WTC11 (cell line): ENCODE data around the gene CACNA1B. TPM values are rescaled to one million over a fixed set of nuclear protein-coding genes. Genes with fewer than 3 reads are reported as not detected.

Source experiments
- ATAC-seq: fragments of 200-7000 bp; cut with Tn5 transposase; 2 replicates; pipeline ENCODE4 v1.10.0; 2021; ENCODE audit warnings: mild to moderate bottlenecking, moderate library complexity
- CTCF ChIA-PET: fragments of 300-600 bp; sonication (Branson Sonifier 250); formaldehyde crosslinking; loops from one replicate; lab custom pipeline; 2021; ENCODE audit warnings: antibody characterized with exemption; lab: Charles Lee
- POLR2A ChIA-PET: fragments of 350-600 bp; sonication (Branson Sonifier 250); formaldehyde crosslinking; loops from one replicate; lab custom pipeline; 2021; ENCODE audit warnings: antibody characterized with exemption; lab: Charles Lee
- DNase-seq: peaks from one replicate; pipeline ENCODE4 v3.0.0; 2021; ENCODE audit warnings: low spot score
- H3K27ac Mint-ChIP-seq: 2 replicates; pipeline ENCODE4 v1.8.0; 2021; ENCODE audit warnings: mixed read lengths
- H3K27me3 Mint-ChIP-seq: 2 replicates; pipeline ENCODE4 v1.8.0; 2021; ENCODE audit warnings: low read depth, mild to moderate bottlenecking, moderate library complexity, mixed read lengths
- H3K36me3 Mint-ChIP-seq: 2 replicates; pipeline ENCODE4 v1.8.0; 2021; ENCODE audit warnings: mixed read lengths
- H3K4me1 Mint-ChIP-seq: 2 replicates; pipeline ENCODE4 v1.8.0; 2022; ENCODE audit warnings: mixed read lengths
- H3K4me3 Mint-ChIP-seq: 2 replicates; pipeline ENCODE4 v1.8.0; 2021; ENCODE audit warnings: mild to moderate bottlenecking, moderate library complexity, mixed read lengths
- H3K9me3 Mint-ChIP-seq: 2 replicates; pipeline ENCODE4 v1.8.0; 2021; ENCODE audit warnings: mixed read lengths
- ATF1 ChIP-seq: sonication (generic); formaldehyde crosslinking; IDR thresholded peaks from 2 replicates; pipeline ENCODE4 v1.8.1; 2023; ENCODE audit warnings: mild to moderate bottlenecking, moderate library complexity, missing genetic modification reagents
- CBFB ChIP-seq: sonication (generic); formaldehyde crosslinking; IDR thresholded peaks from 2 replicates; pipeline ENCODE4 v1.8.1; 2022; ENCODE audit warnings: mild to moderate bottlenecking, low read depth, missing genetic modification reagents
- FOXJ3 ChIP-seq: sonication (generic); formaldehyde crosslinking; IDR thresholded peaks from 2 replicates; pipeline ENCODE4 v1.9.0; 2021; ENCODE audit warnings: missing genetic modification reagents, mild to moderate bottlenecking, borderline replicate concordance
- FOXK1 ChIP-seq: sonication (generic); formaldehyde crosslinking; IDR thresholded peaks from 2 replicates; pipeline ENCODE4 v1.8.0; 2022; ENCODE audit warnings: mild to moderate bottlenecking, moderate library complexity, missing genetic modification reagents
- GABPB1 ChIP-seq: sonication (generic); formaldehyde crosslinking; IDR thresholded peaks from 2 replicates; pipeline ENCODE4 v1.8.1; 2023; ENCODE audit warnings: mild to moderate bottlenecking, missing genetic modification reagents
- GRHL2 ChIP-seq: fragments of 250-450 bp; sonication (Bioruptor Pico); IDR thresholded peaks from 2 replicates; pipeline ENCODE4 v1.8.0; 2022; ENCODE audit warnings: mild to moderate bottlenecking, moderate library complexity; ENCODE audit not compliant: insufficient replicate concordance, severe bottlenecking
- JAZF1 ChIP-seq: fragments of 250-450 bp; sonication (Bioruptor Pico); IDR thresholded peaks from 2 replicates; pipeline ENCODE4 v1.9.0; 2021; ENCODE audit warnings: moderate library complexity, mild to moderate bottlenecking, inconsistent platforms
- KAT7 ChIP-seq: sonication (generic); formaldehyde crosslinking; IDR thresholded peaks from 2 replicates; pipeline ENCODE4 v1.8.1; 2023; ENCODE audit warnings: missing genetic modification reagents, mild to moderate bottlenecking, borderline replicate concordance
- OVOL2 ChIP-seq: fragments of 250-450 bp; sonication (Bioruptor Pico); IDR thresholded peaks from 2 replicates; pipeline ENCODE4 v1.9.0; 2021; ENCODE audit warnings: mild to moderate bottlenecking, borderline replicate concordance
- RORB ChIP-seq: fragments of 250-450 bp; sonication (Bioruptor Pico); IDR thresholded peaks from 2 replicates; pipeline ENCODE4 v1.9.0; 2021; ENCODE audit warnings: mild to moderate bottlenecking
- SMAD4 ChIP-seq: sonication (generic); formaldehyde crosslinking; IDR thresholded peaks from 2 replicates; pipeline ENCODE4 v1.8.0; 2022; ENCODE audit warnings: mild to moderate bottlenecking, missing genetic modification reagents
- TEAD1 ChIP-seq: sonication (generic); formaldehyde crosslinking; IDR thresholded peaks from 2 replicates; pipeline ENCODE4 v1.8.0; 2022; ENCODE audit warnings: mild to moderate bottlenecking, missing genetic modification reagents
- ZNF121 ChIP-seq: sonication (generic); formaldehyde crosslinking; IDR thresholded peaks from 2 replicates; pipeline ENCODE4 v1.8.0; 2023; ENCODE audit warnings: missing genetic modification reagents
- ZNF425 ChIP-seq: fragments of 250-450 bp; sonication (Bioruptor Pico); conservative IDR thresholded peaks from 2 replicates; pipeline ENCODE4 v1.9.0; 2021; ENCODE audit warnings: mild to moderate bottlenecking
- ZNF532 ChIP-seq: fragments of 250-450 bp; sonication (Bioruptor Pico); IDR thresholded peaks from 2 replicates; pipeline ENCODE4 v1.9.0; 2021; ENCODE audit warnings: mild to moderate bottlenecking, borderline replicate concordance
- total RNA-seq: library from RNA; stranded (reverse); gene quantifications from 3 replicates; pipeline ENCODE4 v1.2.3, GENCODE V29; 2021
- TF ChIP-seq, protein P1 (sequence below): sonication (generic); formaldehyde crosslinking; IDR thresholded peaks from 2 replicates; pipeline ENCODE4 v1.8.1; 2022; ENCODE audit warnings: low read depth, missing genetic modification reagents, borderline replicate concordance
- TF ChIP-seq, protein P2 (sequence below): sonication (generic); formaldehyde crosslinking; IDR thresholded peaks from 2 replicates; pipeline ENCODE4 v1.8.0; 2023; ENCODE audit warnings: missing genetic modification reagents

Gene CACNA1B
- total RNA-seq, 1 experiment from 2014 or later = 8.4 TPM

DNA sequence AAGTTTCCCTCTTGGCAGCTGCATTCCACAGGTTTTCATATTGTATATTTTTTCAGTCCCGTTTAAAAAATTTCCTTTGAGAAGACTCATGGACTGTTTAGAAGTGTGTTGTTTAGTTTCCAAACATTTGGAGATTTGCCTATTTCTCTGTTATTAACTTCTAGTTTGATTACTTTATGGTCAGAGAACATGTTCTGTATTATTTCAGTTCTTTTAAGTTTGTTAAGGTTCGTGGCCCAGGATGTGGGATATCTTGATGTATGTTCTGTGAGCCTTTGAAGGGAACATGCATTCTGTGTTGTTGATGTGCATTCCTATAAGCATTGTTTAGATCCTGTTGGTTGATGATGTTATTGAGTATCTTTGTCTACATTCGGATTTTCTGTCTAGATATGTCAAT lies 153.6 kb downstream of the CACNA1B start (continued):
- TF ChIP-seq FOXJ3 (CRISPR knock-in tag) (no peak), SMAD4 (no peak), ZNF425 (no peak), JAZF1 (CRISPR knock-in tag) (no peak), ATF1 (CRISPR knock-in tag) (no peak), OVOL2 (CRISPR knock-in tag) (no peak)
- TF ChIP-seq, protein P1, sequence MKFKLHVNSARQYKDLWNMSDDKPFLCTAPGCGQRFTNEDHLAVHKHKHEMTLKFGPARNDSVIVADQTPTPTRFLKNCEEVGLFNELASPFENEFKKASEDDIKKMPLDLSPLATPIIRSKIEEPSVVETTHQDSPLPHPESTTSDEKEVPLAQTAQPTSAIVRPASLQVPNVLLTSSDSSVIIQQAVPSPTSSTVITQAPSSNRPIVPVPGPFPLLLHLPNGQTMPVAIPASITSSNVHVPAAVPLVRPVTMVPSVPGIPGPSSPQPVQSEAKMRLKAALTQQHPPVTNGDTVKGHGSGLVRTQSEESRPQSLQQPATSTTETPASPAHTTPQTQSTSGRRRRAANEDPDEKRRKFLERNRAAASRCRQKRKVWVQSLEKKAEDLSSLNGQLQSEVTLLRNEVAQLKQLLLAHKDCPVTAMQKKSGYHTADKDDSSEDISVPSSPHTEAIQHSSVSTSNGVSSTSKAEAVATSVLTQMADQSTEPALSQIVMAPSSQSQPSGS (CRISPR knock-in tag) = no peak
- TF ChIP-seq, protein P2, sequence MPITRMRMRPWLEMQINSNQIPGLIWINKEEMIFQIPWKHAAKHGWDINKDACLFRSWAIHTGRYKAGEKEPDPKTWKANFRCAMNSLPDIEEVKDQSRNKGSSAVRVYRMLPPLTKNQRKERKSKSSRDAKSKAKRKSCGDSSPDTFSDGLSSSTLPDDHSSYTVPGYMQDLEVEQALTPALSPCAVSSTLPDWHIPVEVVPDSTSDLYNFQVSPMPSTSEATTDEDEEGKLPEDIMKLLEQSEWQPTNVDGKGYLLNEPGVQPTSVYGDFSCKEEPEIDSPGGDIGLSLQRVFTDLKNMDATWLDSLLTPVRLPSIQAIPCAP (CRISPR knock-in tag) = no peak

- H3K36me3 Mint-ChIP-seq = peaks cover 14% of the 10 kb centered on the region
- CTCF ChIA-PET = interaction anchor here (2.0 kb wide), 1 partner anchor 36 kb away, joined by 4 read pairs; no protein-coding TSS in a partner anchor
- DNase-seq = no peak
These were observed 156.4 kb downstream of the CACNA1B start for GRCh38 chr9:138033950-138034349.

More at GRCh38 chr9:138033950-138034349, 156.4 kb downstream of the CACNA1B start:
- no peak for ATAC-seq
- Mint-ChIP-seq H3K27ac (no peak overlapping the region), H3K27me3 (no peaks in the 10 kb centered on the region), H3K4me3 (no peak overlapping the region), H3K4me1 (no peaks in the 10 kb centered on the region), H3K9me3 (peaks cover 18% of the 10 kb centered on the region)
- TF ChIP-seq ZNF532 (CRISPR knock-in tag) (no peak), CBFB (CRISPR knock-in tag) (no peak), TEAD1 (CRISPR knock-in tag) (no peak), FOXK1 (CRISPR knock-in tag) (no peak), GRHL2 (CRISPR knock-in tag) (no peak), ZNF121 (CRISPR knock-in tag) (no peak), GABPB1 (CRISPR knock-in tag) (no peak), RORB (no peak), KAT7 (CRISPR knock-in tag) (no peak), SMAD4 (no peak)
- POLR2A ChIA-PET = no interaction called here
